GM12873 (cell line): ENCODE data around the gene TAPBP.

ENCODE experiments used
- CTCF ChIP-seq: IDR thresholded peaks from 2 replicates; pipeline ENCODE4 v1.5.1; 2012; ENCODE audit warnings: low read depth, mild to moderate bottlenecking, moderate library complexity, low read length, control low read depth; ENCODE audit not compliant: insufficient read depth; ENCODE audit errors: missing control alignments

Gene TAPBP

GRCh38 chr6:33279257-33279695 lies 34.6 kb downstream of the TAPBP start:
- TF ChIP-seq CTCF = no peak

GRCh38 chr6:33278810-33279209 lies 35.1 kb downstream of the TAPBP start:
- TF ChIP-seq CTCF = no peak

GRCh38 chr6:33278392-33278741 lies 35.5 kb downstream of the TAPBP start:
- no peak for TF ChIP-seq CTCF

- no peak for TF ChIP-seq CTCF
These were observed 36.1 kb downstream of the TAPBP start for GRCh38 chr6:33277663-33278391.

GRCh38 chr6:33276864-33277662 lies 36.8 kb downstream of the TAPBP start, which contains the start of gene B3GALT4:
Gene B3GALT4, plus strand, starts transcription at chr6:33277123. Its CDS starts 297 bp downstream, at chr6:33277420.
- TF ChIP-seq CTCF = peak; percentile 58

GRCh38 chr6:33276581-33276863 lies 37.4 kb downstream of the TAPBP start:
- TF ChIP-seq CTCF = no peak
